ENCODE measurements around the gene RPRD2. TPM values are rescaled to one million over a fixed set of nuclear protein-coding genes. Genes with fewer than 3 reads are reported as not detected.

The RPRD2 gene
- total and polyA plus RNA-seq, 9 of the 15 experiments (the other 6 are each of a cell fraction or from before 2014, with no cell fraction given): 1.5 to 21.6 (median 7.7) TPM

DNA sequence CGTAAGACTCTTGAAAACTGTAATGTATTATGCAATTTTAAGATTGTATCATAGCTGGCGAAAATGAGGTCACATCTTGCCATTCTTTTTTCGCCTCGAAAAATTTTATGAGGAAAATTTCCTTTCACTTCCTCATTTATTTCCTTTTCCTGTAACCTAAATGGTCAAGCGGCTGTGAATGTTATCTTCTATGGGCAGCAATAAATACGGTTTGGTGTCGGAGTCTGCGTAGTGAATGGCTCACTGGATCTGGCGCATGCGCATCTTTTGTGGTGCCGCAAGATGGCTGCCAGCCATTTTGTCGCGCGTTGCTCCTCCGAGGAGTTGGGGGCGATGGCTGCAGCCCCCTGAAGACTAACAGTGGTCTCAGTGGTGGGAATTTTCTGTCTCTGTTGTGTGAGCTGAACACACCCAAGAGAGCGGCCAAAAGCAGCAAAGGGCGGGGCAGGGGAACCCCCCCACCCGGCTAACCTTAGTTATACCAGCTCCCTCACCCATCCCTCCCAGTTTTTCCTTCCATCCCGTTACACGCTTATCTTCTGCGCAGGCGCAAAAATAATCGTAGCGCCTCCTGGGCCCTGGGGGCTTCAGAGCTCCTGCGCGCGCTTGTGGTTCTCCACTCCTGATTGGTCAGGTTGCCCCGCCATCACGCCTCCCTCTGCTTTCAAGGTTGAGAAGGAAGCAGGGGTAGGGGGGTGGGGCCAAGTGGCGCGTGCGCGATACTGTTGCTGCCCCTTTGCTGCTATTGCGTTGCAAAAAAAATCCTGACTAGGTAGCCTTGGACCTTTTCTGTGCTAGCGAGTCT, at the start of gene RPRD2 (continued):
- TF ChIP-seq, protein P1, sequence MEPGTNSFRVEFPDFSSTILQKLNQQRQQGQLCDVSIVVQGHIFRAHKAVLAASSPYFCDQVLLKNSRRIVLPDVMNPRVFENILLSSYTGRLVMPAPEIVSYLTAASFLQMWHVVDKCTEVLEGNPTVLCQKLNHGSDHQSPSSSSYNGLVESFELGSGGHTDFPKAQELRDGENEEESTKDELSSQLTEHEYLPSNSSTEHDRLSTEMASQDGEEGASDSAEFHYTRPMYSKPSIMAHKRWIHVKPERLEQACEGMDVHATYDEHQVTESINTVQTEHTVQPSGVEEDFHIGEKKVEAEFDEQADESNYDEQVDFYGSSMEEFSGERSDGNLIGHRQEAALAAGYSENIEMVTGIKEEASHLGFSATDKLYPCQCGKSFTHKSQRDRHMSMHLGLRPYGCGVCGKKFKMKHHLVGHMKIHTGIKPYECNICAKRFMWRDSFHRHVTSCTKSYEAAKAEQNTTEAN (CRISPR knock-in tag; IDR thresholded peaks at IDR 0.05): no peak; the same call in none of the 2 replicates
- TF ChIP-seq RBM14 (IDR thresholded peaks at IDR 0.05; ENCODE audit: borderline replicate concordance, insufficient read depth, low read depth, low read length): no peak
- no peak for TF ChIP-seq SMAD3 (CRISPR knock-in tag; conservative IDR thresholded peaks at IDR 0.05)
- TF ChIP-seq XRCC3 (IDR thresholded peaks at IDR 0.05): no peak
- no peak for TF ChIP-seq ZNF184 (CRISPR knock-in tag; IDR thresholded peaks at IDR 0.05)
- TF ChIP-seq, protein P2, sequence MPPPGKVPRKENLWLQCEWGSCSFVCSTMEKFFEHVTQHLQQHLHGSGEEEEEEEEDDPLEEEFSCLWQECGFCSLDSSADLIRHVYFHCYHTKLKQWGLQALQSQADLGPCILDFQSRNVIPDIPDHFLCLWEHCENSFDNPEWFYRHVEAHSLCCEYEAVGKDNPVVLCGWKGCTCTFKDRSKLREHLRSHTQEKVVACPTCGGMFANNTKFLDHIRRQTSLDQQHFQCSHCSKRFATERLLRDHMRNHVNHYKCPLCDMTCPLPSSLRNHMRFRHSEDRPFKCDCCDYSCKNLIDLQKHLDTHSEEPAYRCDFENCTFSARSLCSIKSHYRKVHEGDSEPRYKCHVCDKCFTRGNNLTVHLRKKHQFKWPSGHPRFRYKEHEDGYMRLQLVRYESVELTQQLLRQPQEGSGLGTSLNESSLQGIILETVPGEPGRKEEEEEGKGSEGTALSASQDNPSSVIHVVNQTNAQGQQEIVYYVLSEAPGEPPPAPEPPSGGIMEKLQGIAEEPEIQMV (tag; conservative IDR thresholded peaks at IDR 0.05; ENCODE audit: low read depth): no peak
- peak; percentile 96 for TF ChIP-seq ATF7 (IDR thresholded peaks at IDR 0.05)
- no peak for TF ChIP-seq HNRNPUL1 (IDR thresholded peaks at IDR 0.05; ENCODE audit: low read length)
- TF ChIP-seq ZNF699 (CRISPR knock-in tag; IDR thresholded peaks at IDR 0.05; ENCODE audit: insufficient replicate concordance): no peak
- 0 out of 2 replicates have a peak, but pooled peaks have one; percentile 7 for TF ChIP-seq CBFA2T2 (conservative IDR thresholded peaks at IDR 0.05)
- peak; percentile 85 to 92 for TF ChIP-seq MAZ (CRISPR knock-in tag; conservative IDR thresholded peaks at IDR 0.05 in 1 of 2, IDR thresholded peaks at IDR 0.05 in 1 of 2)
- peak; percentile 85 for TF ChIP-seq MYC (IDR thresholded peaks at IDR 0.05; ENCODE audit: low read depth, low read length)
- TF ChIP-seq MYC (CRISPR knock-in tag; IDR thresholded peaks at IDR 0.05; ENCODE audit: borderline replicate concordance, low read depth): peak; percentile 50; the same call in 1 of the 2 replicates
- peak; percentile 35; the same call in 1 of the 2 replicates for TF ChIP-seq POLR2AphosphoS2 (IDR thresholded peaks at IDR 0.05; ENCODE audit: low read length)
- TF ChIP-seq KAT8 (IDR thresholded peaks at IDR 0.05; ENCODE audit: low read depth): peak; percentile 91
- TF ChIP-seq, protein P3, sequence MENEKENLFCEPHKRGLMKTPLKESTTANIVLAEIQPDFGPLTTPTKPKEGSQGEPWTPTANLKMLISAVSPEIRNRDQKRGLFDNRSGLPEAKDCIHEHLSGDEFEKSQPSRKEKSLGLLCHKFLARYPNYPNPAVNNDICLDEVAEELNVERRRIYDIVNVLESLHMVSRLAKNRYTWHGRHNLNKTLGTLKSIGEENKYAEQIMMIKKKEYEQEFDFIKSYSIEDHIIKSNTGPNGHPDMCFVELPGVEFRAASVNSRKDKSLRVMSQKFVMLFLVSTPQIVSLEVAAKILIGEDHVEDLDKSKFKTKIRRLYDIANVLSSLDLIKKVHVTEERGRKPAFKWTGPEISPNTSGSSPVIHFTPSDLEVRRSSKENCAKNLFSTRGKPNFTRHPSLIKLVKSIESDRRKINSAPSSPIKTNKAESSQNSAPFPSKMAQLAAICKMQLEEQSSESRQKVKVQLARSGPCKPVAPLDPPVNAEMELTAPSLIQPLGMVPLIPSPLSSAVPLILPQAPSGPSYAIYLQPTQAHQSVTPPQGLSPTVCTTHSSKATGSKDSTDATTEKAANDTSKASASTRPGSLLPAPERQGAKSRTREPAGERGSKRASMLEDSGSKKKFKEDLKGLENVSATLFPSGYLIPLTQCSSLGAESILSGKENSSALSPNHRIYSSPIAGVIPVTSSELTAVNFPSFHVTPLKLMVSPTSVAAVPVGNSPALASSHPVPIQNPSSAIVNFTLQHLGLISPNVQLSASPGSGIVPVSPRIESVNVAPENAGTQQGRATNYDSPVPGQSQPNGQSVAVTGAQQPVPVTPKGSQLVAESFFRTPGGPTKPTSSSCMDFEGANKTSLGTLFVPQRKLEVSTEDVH (IDR thresholded peaks at IDR 0.05; ENCODE audit: low read depth, partially characterized antibody): peak; percentile 46
- TF ChIP-seq MIER1 (IDR thresholded peaks at IDR 0.05; ENCODE audit: low read depth): no peak
- no peak for TF ChIP-seq MCM2 (IDR thresholded peaks at IDR 0.05; ENCODE audit: low read depth)
- TF ChIP-seq ZNF830 (CRISPR knock-in tag; IDR thresholded peaks at IDR 0.05): no peak
- TF ChIP-seq, protein P4, sequence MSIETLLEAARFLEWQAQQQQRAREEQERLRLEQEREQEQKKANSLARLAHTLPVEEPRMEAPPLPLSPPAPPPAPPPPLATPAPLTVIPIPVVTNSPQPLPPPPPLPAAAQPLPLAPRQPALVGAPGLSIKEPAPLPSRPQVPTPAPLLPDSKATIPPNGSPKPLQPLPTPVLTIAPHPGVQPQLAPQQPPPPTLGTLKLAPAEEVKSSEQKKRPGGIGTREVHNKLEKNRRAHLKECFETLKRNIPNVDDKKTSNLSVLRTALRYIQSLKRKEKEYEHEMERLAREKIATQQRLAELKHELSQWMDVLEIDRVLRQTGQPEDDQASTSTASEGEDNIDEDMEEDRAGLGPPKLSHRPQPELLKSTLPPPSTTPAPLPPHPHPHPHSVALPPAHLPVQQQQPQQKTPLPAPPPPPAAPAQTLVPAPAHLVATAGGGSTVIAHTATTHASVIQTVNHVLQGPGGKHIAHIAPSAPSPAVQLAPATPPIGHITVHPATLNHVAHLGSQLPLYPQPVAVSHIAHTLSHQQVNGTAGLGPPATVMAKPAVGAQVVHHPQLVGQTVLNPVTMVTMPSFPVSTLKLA (conservative IDR thresholded peaks at IDR 0.05): peak in 1 of 2 experiments; percentile 68; a peak in 1 of 4 replicates
